ACHN (cell line): Measurements from ENCODE around the gene RASGEF1B.

Experiments used
- DNase-seq: peaks from one replicate; pipeline ENCODE4 v3.0.0-alpha.2; 2015
- in situ Hi-C: cut with HindIII; loops from 2 replicates; pipeline ENCODE4 v1.10.0; 2017; ENCODE audit warnings: low sequenced_read_pairs, low pct_ligation_motif_present, low pct_unique_long_range_greater_than_20kb

Gene RASGEF1B

GRCh38 chr4:81470456-81471297 lies 1.0 kb downstream of the RASGEF1B start:
- peak; percentile 21 for DNase-seq
- in situ Hi-C loops: no loop called here

- in situ Hi-C loops: no loop called here
- no peak for DNase-seq
These were observed 1.8 kb downstream of the RASGEF1B start for GRCh38 chr4:81469781-81470455.

GRCh38 chr4:81468678-81469077 lies 3.0 kb downstream of the RASGEF1B start:
- no peak for DNase-seq
- in situ Hi-C loops: no loop called here

GRCh38 chr4:81467672-81467964 lies 4.1 kb downstream of the RASGEF1B start:
- in situ Hi-C loops: no loop called here
- DNase-seq: no peak

GRCh38 chr4:81466841-81467671 lies 4.7 kb downstream of the RASGEF1B start:
- DNase-seq: peak; percentile 73
- in situ Hi-C loops: no loop called here

GRCh38 chr4:81465406-81466340 lies 6.0 kb downstream of the RASGEF1B start:
- in situ Hi-C loops: no loop called here
- DNase-seq: no peak

- in situ Hi-C loops: no loop called here
- no peak for DNase-seq
These were observed 10.9 kb downstream of the RASGEF1B start for GRCh38 chr4:81460834-81461233.

- DNase-seq: no peak
- in situ Hi-C loops: no loop called here
These were observed 11.5 kb downstream of the RASGEF1B start for GRCh38 chr4:81460191-81460701.

GRCh38 chr4:81459228-81459627 lies 12.5 kb downstream of the RASGEF1B start:
- in situ Hi-C loops: no loop called here
- DNase-seq: no peak

GRCh38 chr4:81457921-81458520 lies 13.7 kb downstream of the RASGEF1B start:
- no peak for DNase-seq

GRCh38 chr4:81457345-81457744 lies 14.4 kb downstream of the RASGEF1B start:
- DNase-seq: no peak
- in situ Hi-C loops: no loop called here

More at GRCh38 chr4:81457921-81458520, 13.7 kb downstream of the RASGEF1B start:
- in situ Hi-C loops: no loop called here

GRCh38 chr4:81455897-81456296 lies 15.8 kb downstream of the RASGEF1B start:
- in situ Hi-C loops: no loop called here
- no peak for DNase-seq

- no peak for DNase-seq
- in situ Hi-C loops: no loop called here
These were observed 16.8 kb downstream of the RASGEF1B start for GRCh38 chr4:81454948-81455347.

- DNase-seq: peak; percentile 27
- in situ Hi-C loops: no loop called here
These were observed 17.2 kb downstream of the RASGEF1B start for GRCh38 chr4:81454499-81454898.

- in situ Hi-C loops: no loop called here
These were observed 18.7 kb downstream of the RASGEF1B start for GRCh38 chr4:81453024-81453423.

GRCh38 chr4:81452452-81453006 lies 19.2 kb downstream of the RASGEF1B start:
- in situ Hi-C loops: no loop called here

More at GRCh38 chr4:81453024-81453423, 18.7 kb downstream of the RASGEF1B start:
- no peak for DNase-seq

GRCh38 chr4:81449015-81449414 lies 22.7 kb downstream of the RASGEF1B start:
- no peak for DNase-seq
- in situ Hi-C loops: no loop called here

More at GRCh38 chr4:81452452-81453006, 19.2 kb downstream of the RASGEF1B start:
- DNase-seq: no peak
